Stimulated activated CD8-positive, alpha-beta memory T cell treated with anti-CD3 and anti-CD28 coated beads, Interleukin-15, amount 100 ng/mL, for 4 hours (primary cell): Measurements from ENCODE around the gene MRM1.

Source experiments
- DNase-seq, 2 donors: peaks; one replicate each; pipeline ENCODE4 v3.0.0-alpha.2; 2020; ENCODE audit warnings: low read depth in 2 of 2

The MRM1 gene

GRCh38 chr17:36631022-36631421 lies 29.6 kb downstream of the MRM1 start:
- DNase-seq = no peak

DNA sequence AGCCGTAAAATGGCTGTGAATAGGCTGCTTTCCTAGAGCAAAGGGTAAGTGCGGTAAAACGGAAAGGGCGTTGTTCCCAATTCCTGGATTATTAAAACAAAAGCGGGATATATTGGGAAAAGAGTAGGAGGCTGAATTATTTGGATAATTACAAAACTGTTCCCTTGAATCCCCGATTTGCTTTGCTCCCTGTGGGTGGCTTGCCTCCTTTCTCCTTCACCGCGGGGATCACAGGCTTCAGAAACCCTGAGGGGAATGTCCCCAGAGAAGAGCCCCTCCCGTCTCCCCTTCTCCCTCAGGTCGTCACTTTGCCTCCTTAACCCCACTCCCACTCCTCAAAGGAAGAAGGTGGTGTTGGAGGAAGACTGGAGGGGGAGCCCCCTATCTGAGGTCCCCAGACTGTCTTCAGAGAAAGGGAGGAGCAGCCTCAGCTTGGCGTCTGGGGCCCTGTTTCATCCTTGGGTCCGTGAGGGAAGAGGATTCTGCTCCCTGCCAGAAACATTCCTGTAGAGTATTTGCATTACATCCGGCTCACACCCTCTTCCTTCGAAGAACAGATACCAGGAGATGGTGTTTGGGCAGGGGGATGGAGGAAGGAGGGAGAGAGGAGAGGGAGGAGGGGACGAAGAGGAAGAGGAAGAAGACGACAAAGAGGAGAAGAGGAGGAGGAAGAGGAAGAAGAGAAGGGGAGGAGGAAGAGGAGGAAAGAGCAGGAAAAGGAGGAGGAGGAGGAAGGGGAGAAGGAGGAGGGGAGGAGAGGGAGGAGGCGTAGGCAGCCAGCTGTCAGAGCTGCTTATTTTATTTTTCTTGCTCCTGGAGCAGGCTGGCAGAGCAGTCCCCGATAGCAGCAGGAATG lies 31.8 kb downstream of the MRM1 start:
- no peak for DNase-seq

- no peak for DNase-seq
Observed at GRCh38 chr17:36640346-36640745, 39.0 kb downstream of the MRM1 start.

- no peak for DNase-seq
Observed at GRCh38 chr17:36640836-36641235, 39.5 kb downstream of the MRM1 start.

DNA sequence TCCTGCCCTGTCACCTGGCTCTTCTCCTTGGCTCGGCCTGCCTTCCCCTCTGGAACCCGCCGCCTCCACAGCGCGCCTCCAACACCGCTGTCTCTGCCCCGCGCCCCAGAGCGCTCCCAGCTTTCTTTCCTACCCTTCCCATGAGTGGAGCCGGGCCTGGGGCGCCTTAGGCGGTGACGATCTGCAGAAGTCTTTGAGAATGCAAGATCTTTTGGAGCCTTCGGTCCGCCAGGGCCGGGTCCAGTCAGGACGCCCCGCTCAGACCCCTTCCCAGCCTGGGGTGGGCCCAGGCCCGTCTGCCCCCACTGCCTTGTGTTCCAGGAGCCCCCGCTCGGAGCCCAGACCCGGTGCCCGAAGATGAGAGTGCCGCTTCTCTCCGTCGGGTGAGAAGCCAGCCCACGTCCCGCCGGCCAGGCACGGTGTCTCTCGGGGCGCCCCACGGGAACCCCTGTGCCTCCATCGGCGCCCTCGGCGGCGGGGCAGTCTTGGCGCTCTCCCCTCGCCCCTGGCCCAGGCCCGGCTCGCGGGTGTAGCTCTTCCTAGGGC lies 40.0 kb downstream of the MRM1 start:
- no peak for DNase-seq

DNA sequence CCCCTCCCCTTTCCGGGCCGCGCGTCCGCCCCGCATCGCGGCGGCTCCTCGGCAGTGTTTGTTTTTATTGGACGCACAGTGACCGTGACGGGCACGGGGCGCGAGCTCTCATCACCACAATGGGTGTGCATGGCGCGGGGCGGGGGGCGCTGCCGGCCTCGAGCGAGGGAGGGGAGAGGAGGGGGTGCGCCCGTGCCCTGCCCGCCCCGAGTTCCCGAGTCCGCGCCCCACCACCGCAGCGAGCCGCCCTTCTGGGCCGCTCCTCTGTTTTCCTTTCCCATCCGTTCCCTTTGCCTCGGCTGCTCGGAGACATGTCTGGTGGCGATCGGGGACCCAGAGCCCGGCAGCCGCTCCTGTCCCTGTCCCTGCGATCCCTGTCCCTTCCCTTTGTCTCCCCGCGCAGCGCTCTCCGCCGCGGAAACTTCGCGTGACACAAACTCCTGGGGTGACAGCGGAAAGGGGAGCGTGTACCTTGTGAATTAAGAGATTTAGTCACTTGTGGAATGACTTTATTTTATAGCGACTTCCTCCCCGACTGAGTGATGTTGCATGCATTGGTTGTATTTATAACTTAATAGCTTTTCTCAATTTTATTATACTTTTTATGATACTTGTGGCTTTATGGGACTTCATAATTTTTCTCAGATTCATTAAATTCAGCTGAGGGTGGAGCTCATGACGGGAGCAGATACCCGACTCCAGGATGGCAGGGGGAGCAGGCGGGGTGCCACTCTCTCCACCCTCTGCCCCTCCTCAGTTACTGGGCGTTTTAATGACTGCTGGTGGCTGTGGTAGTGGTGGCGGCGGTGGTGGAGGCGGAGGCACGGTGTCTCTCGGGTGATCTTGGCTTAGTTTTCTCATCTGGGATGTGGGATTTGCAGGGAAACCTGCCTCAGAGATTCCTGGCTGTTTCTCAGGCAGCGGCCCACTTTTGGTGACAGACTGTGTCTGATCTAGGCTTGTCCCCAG lies 40.8 kb downstream of the MRM1 start:
- no peak for DNase-seq

- no peak for DNase-seq
Observed at GRCh38 chr17:36643086-36643685, 41.8 kb downstream of the MRM1 start.

- DNase-seq = no peak
Observed at GRCh38 chr17:36645422-36645821, 44.0 kb downstream of the MRM1 start.

- no peak for DNase-seq
Observed at GRCh38 chr17:36647636-36648035, 46.3 kb downstream of the MRM1 start.

DNA sequence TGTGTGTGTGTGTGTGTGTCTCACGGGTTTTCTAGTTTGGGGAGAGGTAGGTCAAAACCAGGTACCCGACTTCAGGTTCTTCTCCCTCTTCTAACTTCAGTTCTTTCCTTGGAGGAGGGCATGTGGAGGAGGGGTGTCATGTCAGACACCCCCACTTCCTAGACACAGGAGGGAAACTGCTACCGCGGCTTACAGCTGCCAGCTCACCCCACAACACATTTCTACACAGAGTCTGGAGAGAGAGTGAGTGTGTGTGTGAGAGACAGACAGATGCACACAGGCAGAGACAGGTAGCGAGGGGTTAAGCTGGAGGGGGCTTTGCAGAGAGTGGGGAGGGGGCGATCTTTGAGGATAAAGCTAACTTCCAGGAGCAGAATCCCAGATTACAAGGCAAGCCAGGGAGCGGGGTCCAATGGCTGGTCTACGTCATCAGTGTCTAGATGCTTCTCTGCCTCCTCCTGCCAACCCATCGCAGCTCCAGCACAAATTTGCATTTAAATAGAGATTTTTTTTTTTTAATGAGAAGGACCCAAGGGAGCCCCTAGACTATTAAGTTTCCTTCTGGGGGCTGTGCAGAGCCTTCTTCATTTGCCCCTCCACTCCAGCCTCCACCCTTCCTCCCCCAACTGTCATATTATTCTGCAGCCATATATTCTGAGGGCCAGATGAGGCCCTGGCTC lies 48.9 kb downstream of the MRM1 start:
- no peak for DNase-seq

GRCh38 chr17:36653374-36653773 lies 52.0 kb downstream of the MRM1 start:
- DNase-seq = no peak

DNA sequence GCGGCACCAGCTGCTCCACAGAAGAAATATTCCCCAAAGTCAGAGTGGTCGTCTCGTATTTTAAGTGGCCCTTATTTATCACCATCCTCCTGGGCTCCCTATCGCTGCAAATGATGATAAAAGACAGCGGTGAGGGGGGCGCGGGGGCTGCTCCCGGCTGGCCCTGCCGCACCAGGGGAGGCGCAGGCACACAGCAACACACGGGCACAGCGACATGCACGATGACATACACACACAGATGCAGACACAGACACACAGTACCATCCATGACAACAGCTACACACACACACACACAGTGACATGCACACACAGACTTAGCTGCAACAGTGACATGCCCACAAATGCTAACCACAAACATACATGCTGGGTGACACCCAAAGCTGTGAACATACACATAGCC lies 52.5 kb downstream of the MRM1 start:
- no peak for DNase-seq

- DNase-seq = no peak
Observed at GRCh38 chr17:36655726-36656125, 54.3 kb downstream of the MRM1 start.

GRCh38 chr17:36657390-36657762 lies 56.0 kb downstream of the MRM1 start:
- no peak for DNase-seq

DNA sequence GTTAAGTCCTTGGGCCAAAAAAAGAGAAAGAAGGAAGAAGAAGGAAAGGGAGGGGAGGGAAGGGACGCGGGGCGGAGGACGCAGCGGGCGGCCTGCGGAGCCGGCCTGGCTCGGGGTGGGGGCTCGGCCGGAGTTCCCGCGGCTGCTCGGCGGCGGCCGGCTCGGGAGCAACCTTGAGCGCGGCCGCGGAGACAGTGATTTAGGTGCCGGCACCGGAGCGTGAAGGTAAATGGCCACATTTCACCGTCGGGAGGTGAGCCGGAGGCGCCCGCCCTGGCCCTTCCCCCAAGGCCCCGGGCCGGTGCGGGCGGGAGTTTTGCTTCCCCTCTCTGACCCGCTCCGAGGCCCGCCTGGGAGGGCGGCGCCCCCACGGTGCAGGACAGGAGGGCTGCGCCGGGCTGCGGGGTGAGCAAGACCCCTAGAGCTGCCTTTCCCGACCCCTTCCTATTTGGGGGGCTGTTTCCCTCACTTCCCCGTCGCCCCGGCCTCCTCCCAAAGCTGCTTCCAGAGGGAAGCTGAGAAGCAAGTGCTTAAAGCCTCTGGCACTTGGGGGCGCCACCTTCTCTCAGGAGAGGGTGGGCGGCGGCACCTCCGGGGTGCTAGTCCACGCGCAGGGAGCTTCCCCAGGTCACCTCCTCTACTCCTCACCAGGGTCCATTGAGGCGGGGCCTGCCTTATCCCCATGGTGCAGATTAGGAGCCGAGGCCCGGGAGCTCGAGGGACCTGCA lies 56.5 kb downstream of the MRM1 start:
- DNase-seq = no peak
